Measurements from ENCODE around the gene IGFALS.

DNA sequence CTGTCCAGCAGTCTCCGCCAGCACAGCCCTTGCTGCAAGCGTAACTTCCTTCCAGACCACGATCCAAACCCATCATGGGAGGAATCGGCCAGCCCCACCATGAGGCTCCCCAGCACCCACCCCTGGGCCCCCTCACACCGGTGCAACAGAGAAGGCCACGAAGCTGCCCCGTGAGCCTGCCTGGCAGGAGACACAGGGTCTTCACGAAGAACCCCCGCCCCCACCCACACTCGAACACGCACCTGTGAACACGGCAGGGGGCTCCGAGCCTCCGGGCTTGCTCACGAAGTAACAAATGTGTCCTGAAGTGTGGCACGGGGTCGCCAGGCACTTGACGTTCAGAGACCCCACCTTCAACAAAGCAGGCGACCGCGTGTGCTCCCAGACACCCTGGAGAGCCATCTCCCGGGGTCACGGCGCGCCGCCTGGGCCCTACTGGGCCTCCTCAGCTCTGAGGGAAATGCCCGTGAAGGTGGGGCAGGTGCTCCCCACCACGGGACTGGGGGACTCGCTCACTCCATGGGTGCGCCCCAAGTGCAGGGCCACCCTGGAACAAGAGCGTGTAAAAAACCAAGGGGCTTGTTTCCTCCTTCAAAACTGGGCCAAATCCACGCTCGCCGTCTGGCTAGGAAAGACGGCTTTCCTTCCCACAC lies 25.5 kb upstream of the IGFALS start:
- TF ChIP-seq, protein P1, sequence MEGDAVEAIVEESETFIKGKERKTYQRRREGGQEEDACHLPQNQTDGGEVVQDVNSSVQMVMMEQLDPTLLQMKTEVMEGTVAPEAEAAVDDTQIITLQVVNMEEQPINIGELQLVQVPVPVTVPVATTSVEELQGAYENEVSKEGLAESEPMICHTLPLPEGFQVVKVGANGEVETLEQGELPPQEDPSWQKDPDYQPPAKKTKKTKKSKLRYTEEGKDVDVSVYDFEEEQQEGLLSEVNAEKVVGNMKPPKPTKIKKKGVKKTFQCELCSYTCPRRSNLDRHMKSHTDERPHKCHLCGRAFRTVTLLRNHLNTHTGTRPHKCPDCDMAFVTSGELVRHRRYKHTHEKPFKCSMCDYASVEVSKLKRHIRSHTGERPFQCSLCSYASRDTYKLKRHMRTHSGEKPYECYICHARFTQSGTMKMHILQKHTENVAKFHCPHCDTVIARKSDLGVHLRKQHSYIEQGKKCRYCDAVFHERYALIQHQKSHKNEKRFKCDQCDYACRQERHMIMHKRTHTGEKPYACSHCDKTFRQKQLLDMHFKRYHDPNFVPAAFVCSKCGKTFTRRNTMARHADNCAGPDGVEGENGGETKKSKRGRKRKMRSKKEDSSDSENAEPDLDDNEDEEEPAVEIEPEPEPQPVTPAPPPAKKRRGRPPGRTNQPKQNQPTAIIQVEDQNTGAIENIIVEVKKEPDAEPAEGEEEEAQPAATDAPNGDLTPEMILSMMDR (conservative IDR thresholded peaks at IDR 0.05) = no peak
- TF ChIP-seq EZH2 (IDR thresholded peaks at IDR 0.05; ENCODE audit: low read depth) = no peak
